ENCODE data around the gene FAM90A26.
"Not testable (repeated sequence)": the region's sequence is repeated elsewhere in the genome, so short reads cannot be mapped to it uniquely, and the experiment has no call there.

FAM90A26 gene

DNA sequence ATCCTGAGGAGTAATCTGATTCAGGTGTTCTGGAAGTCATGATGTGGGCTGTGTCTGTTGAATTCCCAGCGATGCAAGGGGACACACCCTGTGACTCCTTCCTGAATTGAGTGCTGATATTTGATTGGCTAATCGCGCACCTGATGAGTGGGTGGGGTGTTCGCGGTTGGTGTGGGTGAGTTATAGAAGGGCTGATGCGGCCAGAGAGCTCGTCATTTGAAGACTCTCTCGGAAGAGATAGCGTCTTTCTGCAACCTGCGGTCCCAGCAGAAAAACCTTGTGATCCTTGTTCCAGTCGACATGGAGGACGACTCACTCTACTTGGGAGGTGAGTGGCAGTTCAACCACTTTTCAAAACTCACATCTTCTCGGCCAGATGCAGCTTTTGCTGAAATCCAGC, 40.1 kb downstream of the FAM90A26 start, which contains the start of gene USP17L10:
Gene USP17L10 (plus strand): TSS at position 301 of the 400 bp plus-strand sequence. CDS start 0 bp downstream, at position 301.
- H3K36me3 ChIP-seq (ENCODE audit: insufficient read depth, low read length); H3K27ac ChIP-seq; H3K9me3 ChIP-seq (ENCODE audit: low read depth, low read length); H3K9ac ChIP-seq (ENCODE audit: insufficient read length); DNase-seq (ENCODE audit: low read depth, low spot score); H3K4me3 ChIP-seq: not testable (repeated sequence)

DNA sequence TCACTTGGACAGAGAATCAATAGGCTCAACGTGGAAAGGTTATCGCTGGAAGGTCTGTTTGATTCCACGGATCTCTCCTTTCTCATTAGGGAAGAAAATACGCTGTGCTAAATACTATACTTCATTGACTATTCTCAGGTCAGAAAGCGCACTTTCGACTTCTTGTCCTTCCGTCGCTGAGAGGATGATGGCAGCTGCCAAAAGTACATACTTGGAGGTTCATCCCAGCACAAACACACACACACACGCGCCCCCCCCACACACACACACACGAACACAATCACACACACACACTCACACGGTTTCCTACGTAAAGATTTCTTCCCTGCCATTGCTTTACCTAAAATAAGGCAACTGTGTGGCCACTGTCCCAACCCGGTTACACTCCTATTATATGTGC, 44.5 kb downstream of the FAM90A26 start:
- not testable (repeated sequence) for H3K9me3 ChIP-seq (ENCODE audit: low read depth, low read length); H3K4me3 ChIP-seq; DNase-seq (ENCODE audit: low read depth, low spot score); H3K9ac ChIP-seq (ENCODE audit: insufficient read length); H3K27ac ChIP-seq; H3K36me3 ChIP-seq (ENCODE audit: insufficient read depth, low read length)

DNA sequence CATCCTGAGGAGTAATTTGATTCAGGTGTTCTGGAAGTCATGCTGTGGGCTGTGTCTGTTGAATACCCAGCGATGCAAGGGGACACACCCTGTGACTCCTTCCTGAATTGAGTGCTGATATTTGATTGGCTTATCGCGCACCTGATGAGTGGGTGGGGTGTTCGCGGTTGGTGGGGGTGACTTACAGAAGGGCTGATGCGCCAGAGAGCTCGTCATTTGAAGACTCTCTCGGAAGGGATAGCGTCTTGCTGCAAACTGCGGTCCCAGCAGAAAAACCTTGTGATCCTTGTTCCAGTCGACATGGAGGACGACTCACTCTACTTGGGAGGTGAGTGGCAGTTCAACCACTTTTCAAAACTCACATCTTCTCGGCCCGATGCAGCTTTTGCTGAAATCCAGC, 44.9 kb downstream of the FAM90A26 start, which contains the start of gene USP17L11:
Gene USP17L11 (plus strand): TSS at position 301 of the 400 bp plus-strand sequence. CDS start 0 bp downstream, at position 301.
- H3K36me3 ChIP-seq (ENCODE audit: insufficient read depth, low read length); H3K27ac ChIP-seq; H3K4me3 ChIP-seq; DNase-seq (ENCODE audit: low read depth, low spot score); H3K9me3 ChIP-seq (ENCODE audit: low read depth, low read length); H3K9ac ChIP-seq (ENCODE audit: insufficient read length): not testable (repeated sequence)

DNA sequence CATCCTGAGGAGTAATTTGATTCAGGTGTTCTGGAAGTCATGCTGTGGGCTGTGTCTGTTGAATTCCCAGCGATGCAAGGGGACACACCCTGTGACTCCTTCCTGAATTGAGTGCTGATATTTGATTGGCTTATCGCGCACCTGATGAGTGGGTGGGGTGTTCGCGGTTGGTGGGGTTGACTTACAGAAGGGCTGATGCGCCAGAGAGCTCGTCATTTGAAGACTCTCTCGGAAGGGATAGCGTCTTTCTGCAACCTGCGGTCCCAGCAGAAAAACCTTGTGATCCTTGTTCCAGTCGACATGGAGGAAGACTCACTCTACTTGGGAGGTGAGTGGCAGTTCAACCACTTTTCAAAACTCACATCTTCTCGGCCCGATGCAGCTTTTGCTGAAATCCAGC, 49.6 kb downstream of the FAM90A26 start, which contains the start of gene USP17L12:
Gene USP17L12 (plus strand): TSS at position 301 of the 400 bp plus-strand sequence. CDS start 0 bp downstream, at position 301.
- not testable (repeated sequence) for DNase-seq (ENCODE audit: low read depth, low spot score); H3K4me3 ChIP-seq; H3K9ac ChIP-seq (ENCODE audit: insufficient read length); H3K27ac ChIP-seq; H3K36me3 ChIP-seq (ENCODE audit: insufficient read depth, low read length); H3K9me3 ChIP-seq (ENCODE audit: low read depth, low read length)

DNA sequence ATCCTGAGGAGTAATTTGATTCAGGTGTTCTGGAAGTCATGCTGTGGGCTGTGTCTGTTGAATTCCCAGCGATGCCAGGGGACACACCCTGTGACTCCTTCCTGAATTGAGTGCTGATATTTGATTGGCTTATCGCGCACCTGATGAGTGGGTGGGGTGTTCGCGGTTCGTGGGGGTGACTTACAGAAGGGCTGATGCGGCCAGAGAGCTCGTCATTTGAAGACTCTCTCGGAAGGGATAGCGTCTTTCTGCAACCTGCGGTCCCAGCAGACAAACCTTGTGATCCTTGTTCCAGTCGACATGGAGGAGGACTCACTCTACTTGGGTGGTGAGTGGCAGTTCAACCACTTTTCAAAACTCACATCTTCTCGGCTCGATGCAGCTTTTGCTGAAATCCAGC, 54.4 kb downstream of the FAM90A26 start, which contains the start of gene USP17L13:
Gene USP17L13 (plus strand): TSS at position 301 of the 400 bp plus-strand sequence. CDS start 0 bp downstream, at position 301.
- H3K36me3 ChIP-seq (ENCODE audit: insufficient read depth, low read length); H3K27ac ChIP-seq; DNase-seq (ENCODE audit: low read depth, low spot score); H3K9me3 ChIP-seq (ENCODE audit: low read depth, low read length); H3K9ac ChIP-seq (ENCODE audit: insufficient read length); H3K4me3 ChIP-seq: not testable (repeated sequence)
